NB4 (cell line): ENCODE measurements around the gene ARHGEF9.

Source experiments
- CTCF ChIP-seq: IDR thresholded peaks from one replicate; pipeline ENCODE4 v1.5.1; 2012; ENCODE audit warnings: low read depth, low read length
- POLR2A ChIP-seq: IDR thresholded peaks from 2 replicates; pipeline ENCODE4 v1.6.1; 2011; ENCODE audit warnings: mild to moderate bottlenecking; ENCODE audit not compliant: insufficient read length; ENCODE audit errors: extremely low read depth

DNA sequence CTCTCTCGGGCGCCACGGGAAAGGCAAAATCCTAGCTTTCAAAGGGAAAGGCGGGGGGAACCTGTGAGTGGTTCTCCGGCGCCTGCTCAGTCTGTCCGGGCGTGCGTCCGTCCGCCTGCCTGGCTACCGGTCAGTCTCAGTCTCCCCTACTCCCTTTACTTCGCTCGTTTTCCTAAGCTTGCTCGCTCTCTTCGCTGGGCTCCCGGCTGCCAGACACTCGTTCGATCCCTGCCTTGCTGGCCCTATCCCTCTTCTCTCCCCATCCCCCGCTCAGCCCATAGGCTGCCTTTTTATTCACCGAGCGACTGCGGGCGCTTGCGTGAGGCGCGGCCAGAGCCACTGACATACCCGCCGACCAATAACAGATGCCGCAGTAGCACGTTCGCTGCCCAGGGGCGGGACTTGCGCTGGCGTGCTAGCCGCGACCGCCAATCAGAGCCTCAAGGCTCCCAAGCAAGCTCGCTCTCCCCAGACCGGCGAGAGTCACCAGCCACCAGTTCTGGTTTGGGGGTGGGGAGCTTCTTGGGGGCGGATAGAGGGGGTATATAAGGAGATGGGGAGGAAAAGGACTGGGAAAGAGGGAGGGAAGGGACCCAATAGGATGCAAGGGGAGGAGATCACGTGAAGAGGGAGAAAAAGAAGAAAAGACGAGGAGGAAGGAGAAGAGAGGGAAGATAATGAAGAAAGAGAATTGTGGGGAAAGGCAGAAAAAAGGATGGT, 30.0 kb downstream of the ARHGEF9 start:
- peak; percentile 77 for TF ChIP-seq POLR2A
- no peak for TF ChIP-seq CTCF
